IMR-90 (cell line): ENCODE data around the gene ZFHX3. TPM values are rescaled to one million over a fixed set of nuclear protein-coding genes. Genes with fewer than 3 reads are reported as not detected.

ENCODE experiments used
- ATAC-seq: fragments of 200-7000 bp; cut with Tn5 transposase; 2 replicates; pipeline ENCODE4 v1.9.1; 2020; ENCODE audit warnings: low read depth, mild to moderate bottlenecking, moderate library complexity
- BruUV-seq: library from RNA; stranded (reverse); fragments of 400-500 nt; replicated peaks from 2 replicates; lab custom pipeline; 2021; lab: Mats Ljungman, UMichigan
- CTCF ChIA-PET: fragments of 300-600 bp; formaldehyde crosslinking; extraction: SDS; loops from one replicate; lab custom pipeline; 2021; ENCODE audit warnings: antibody characterized with exemption; lab: Yijun Ruan, JAX
- POLR2A ChIA-PET: fragments of 300-600 bp; sonication (Branson Sonifier 250); formaldehyde crosslinking; loops from one replicate; lab custom pipeline; 2022; ENCODE audit warnings: antibody characterized with exemption; ENCODE audit not compliant: unreplicated experiment; lab: Charles Lee
- DNase-seq: peaks from one replicate; pipeline ENCODE4 v3.0.0; 2013
- H2AFZ ChIP-seq: replicated peaks from 2 replicates; pipeline ENCODE3; 2013; ENCODE audit warnings: low read length, mild to moderate bottlenecking; ENCODE audit not compliant: poor library complexity
- H2AK5ac ChIP-seq: 2 replicates; pipeline ENCODE4 v1.6.1; 2013; ENCODE audit warnings: low read depth, low read length, inconsistent platforms
- H2AK9ac ChIP-seq: replicated peaks from 2 replicates; pipeline ENCODE3; 2013; ENCODE audit warnings: mild to moderate bottlenecking, low read depth, low read length, moderate library complexity; ENCODE audit not compliant: poor library complexity
- H2BK120ac ChIP-seq: 2 replicates; pipeline ENCODE4 v1.6.1; 2013; ENCODE audit warnings: low read depth, low read length, inconsistent platforms
- H2BK15ac ChIP-seq: 3 replicates; pipeline ENCODE4 v1.6.1; 2013; ENCODE audit warnings: low read depth, low read length, inconsistent platforms
- H2BK20ac ChIP-seq: 2 replicates; pipeline ENCODE4 v1.6.1; 2013; ENCODE audit warnings: low read depth, mild to moderate bottlenecking, inconsistent platforms, low read length, moderate library complexity
- H2BK5ac ChIP-seq: 2 replicates; pipeline ENCODE4 v1.6.1; 2013; ENCODE audit warnings: mild to moderate bottlenecking, low read depth, low read length, inconsistent platforms; ENCODE audit not compliant: poor library complexity, severe bottlenecking
- H3K14ac ChIP-seq: replicated peaks from 2 replicates; pipeline ENCODE4 v1.6.1; 2013; ENCODE audit warnings: low read depth, low read length, inconsistent platforms
- H3K18ac ChIP-seq: 2 replicates; pipeline ENCODE4 v1.6.1; 2013; ENCODE audit warnings: low read depth, low read length, control low read depth
- H3K23ac ChIP-seq: 2 replicates; pipeline ENCODE4 v1.6.1; 2013; ENCODE audit warnings: low read depth, low read length, inconsistent platforms
- H3K27ac ChIP-seq: 2 replicates; pipeline ENCODE4 v1.5.1; 2013; ENCODE audit warnings: mild to moderate bottlenecking, control low read depth, low read length; ENCODE audit not compliant: insufficient read depth
- H3K27me3 ChIP-seq: 2 replicates; pipeline ENCODE4 v1.6.1; 2013; ENCODE audit warnings: low read length; ENCODE audit not compliant: control insufficient read depth, insufficient read depth
- H3K36me3 ChIP-seq: 2 replicates; pipeline ENCODE4 v1.6.1; 2013; ENCODE audit warnings: low read length, mixed read lengths; ENCODE audit not compliant: control insufficient read depth, insufficient read depth
- H3K4ac ChIP-seq: 2 replicates; pipeline ENCODE4 v1.6.1; 2013; ENCODE audit warnings: low read depth, low read length, inconsistent platforms
- H3K4me1 ChIP-seq: 2 replicates; pipeline ENCODE4 v1.6.1; 2013; ENCODE audit warnings: low read length, mixed read lengths; ENCODE audit not compliant: control insufficient read depth, insufficient read depth
- H3K4me2 ChIP-seq: 2 replicates; pipeline ENCODE4 v1.6.1; 2013; ENCODE audit warnings: low read depth, mild to moderate bottlenecking, control low read depth, low read length, moderate library complexity
- H3K4me3 ChIP-seq: 2 replicates; pipeline ENCODE4 v1.5.1; 2013; ENCODE audit warnings: low read depth, mild to moderate bottlenecking, control low read depth, low read length, moderate library complexity; ENCODE audit not compliant: insufficient read depth
- H3K56ac ChIP-seq: 2 replicates; pipeline ENCODE4 v1.6.1; 2013; ENCODE audit warnings: low read length, inconsistent platforms; ENCODE audit not compliant: insufficient read depth; ENCODE audit errors: extremely low read depth
- H3K79me1 ChIP-seq, 2 experiments: 2 replicates each; pipeline ENCODE4 v1.6.1; 2013; ENCODE audit warnings: low read length in 2 of 2, inconsistent platforms in 1 of 2, low read depth in 1 of 2
- H3K9ac ChIP-seq: 2 replicates; pipeline ENCODE4 v1.6.1; 2013; ENCODE audit warnings: low read depth, low read length, control low read depth
- H3K9me1 ChIP-seq: 2 replicates; pipeline ENCODE4 v1.6.1; 2013; ENCODE audit warnings: low read length, inconsistent platforms; ENCODE audit not compliant: insufficient read depth
- H3K9me3 ChIP-seq: 2 replicates; pipeline ENCODE4 v1.6.1; 2013; ENCODE audit warnings: low read length; ENCODE audit not compliant: control insufficient read depth, insufficient read depth
- H4K20me1 ChIP-seq: 2 replicates; pipeline ENCODE4 v1.6.1; 2013; ENCODE audit warnings: low read length, inconsistent platforms; ENCODE audit not compliant: insufficient read depth
- H4K5ac ChIP-seq: 2 replicates; pipeline ENCODE4 v1.6.1; 2013; ENCODE audit warnings: mild to moderate bottlenecking, low read depth, low read length, control low read depth
- H4K8ac ChIP-seq, 2 experiments: 2 replicates each; pipeline ENCODE4 v1.6.1; 2013; ENCODE audit warnings: low read depth in 2 of 2, low read length in 2 of 2, control low read depth in 1 of 2, inconsistent platforms in 1 of 2
- H4K91ac ChIP-seq: 2 replicates; pipeline ENCODE4 v1.6.1; 2013; ENCODE audit warnings: low read depth, low read length, inconsistent platforms; ENCODE audit not compliant: insufficient read depth
- BHLHE40 ChIP-seq: fragments of 150-350 bp; IDR thresholded peaks from 2 replicates; pipeline ENCODE4 v1.6.1; 2016; ENCODE audit warnings: mild to moderate bottlenecking, low read depth, low read length
- ELK1 ChIP-seq: fragments of 150-350 bp; IDR thresholded peaks from 2 replicates; pipeline ENCODE4 v1.6.1; 2016; ENCODE audit warnings: low read depth, mild to moderate bottlenecking, low read length, moderate library complexity, borderline replicate concordance
- FOS ChIP-seq: fragments of 150-350 bp; IDR thresholded peaks from 2 replicates; pipeline ENCODE4 v1.6.1; 2016; ENCODE audit warnings: low read depth, low read length
- MAFK ChIP-seq: IDR thresholded peaks from 2 replicates; pipeline ENCODE4 v1.6.1; 2012; ENCODE audit warnings: low read depth, low read length, improper control_type of control experiment
- MAZ ChIP-seq: IDR thresholded peaks from 2 replicates; pipeline ENCODE4 v1.6.1; 2012; ENCODE audit warnings: low read depth, mild to moderate bottlenecking, low read length, improper control_type of control experiment, moderate library complexity, borderline replicate concordance
- NFE2L2 ChIP-seq: fragments of 150-350 bp; IDR thresholded peaks from 2 replicates; pipeline ENCODE4 v1.6.1; 2016; ENCODE audit warnings: low read depth, mild to moderate bottlenecking, low read length
- RAD21 ChIP-seq: IDR thresholded peaks from 2 replicates; pipeline ENCODE4 v1.6.1; 2012; ENCODE audit warnings: low read length, improper control_type of control experiment
- SMC3 ChIP-seq: fragments of 150-350 bp; IDR thresholded peaks from 2 replicates; pipeline ENCODE4 v1.6.1; 2016; ENCODE audit warnings: low read depth, mild to moderate bottlenecking, antibody characterized with exemption, low read length, moderate library complexity
- USF2 ChIP-seq: fragments of 150-350 bp; IDR thresholded peaks from 2 replicates; pipeline ENCODE4 v1.6.1; 2017; ENCODE audit warnings: mild to moderate bottlenecking, antibody characterized with exemption, low read length, low read depth
- WGBS, 2 experiments: methylation state at CpG; one replicate each; pipeline versions ENCODE4 v1.1.5 to v1.1.7; 2013; ENCODE audit warnings: missing lambda C conversion rate in 2 of 2; ENCODE audit not compliant: insufficient read length in 1 of 2; ENCODE audit errors: extremely low coverage in 2 of 2; 5-methylcytosine and 5-hydroxymethylcytosine counted together
- dilution Hi-C: fragments of 300-500 bp; cut with HindIII; formaldehyde crosslinking; loops from one replicate; pipeline ENCODE4 v1.14.3; 2018; ENCODE audit warnings: low sequenced_read_pairs; ENCODE audit not compliant: unreplicated experiment
- in situ Hi-C: fragments of 300-500 bp; cut with MboI; formaldehyde crosslinking; loops from 3 replicates; pipeline ENCODE4 v1.14.3; 2019; ENCODE audit warnings: low sequenced_read_pairs, inconsistent platforms, mixed read lengths
- intact Hi-C: fragments of 100-400 bp; cut with micrococcal nuclease; formaldehyde crosslinking; loops from 2 replicates; pipeline ENCODE4 v1.10.0; 2022
- polyA plus RNA-seq, 3 experiments: library from polyadenylated mRNA; depleted of rRNA; stranded (reverse); fragments of >200 nt; gene quantifications; 2 replicates each; pipeline ENCODE4 v1.2.3, GENCODE V29; 2012; ENCODE audit warnings: low replicate concordance in 1 of 3
- total RNA-seq: library from RNA; depleted of rRNA; stranded (reverse); fragments of >200 nt; gene quantifications from 2 replicates; pipeline ENCODE4 v1.2.3, GENCODE V29; 2012

The ZFHX3 gene
- total and polyA plus RNA-seq, 2 of the 4 experiments (the other 2 are of a cell fraction), result 1.4 to 1.7 TPM

- Histone ChIP-seq H3K4me2 (peak overlapping the region; percentile 22), H3K36me3 (no peaks in the 10 kb centered on the region), H2BK120ac (peak overlapping the region; percentile 88), H4K5ac (no peak overlapping the region; the same call in 1 of the 2 replicates), H2BK5ac (peak overlapping the region; percentile 70), H3K4me1 (peaks cover 26% of the 10 kb centered on the region), H4K8ac (peak overlapping the region; percentile 3 to 73; a peak in 2 of 4 replicates), H3K9me3 (no peaks in the 10 kb centered on the region), H3K27ac (peak overlapping the region; percentile 61), H3K27me3 (no peaks in the 10 kb centered on the region), H4K91ac (peak overlapping the region; percentile 82), H3K9me1 (peaks cover 13% of the 10 kb centered on the region), H3K18ac (peak overlapping the region; percentile 50), H3K14ac (peak overlapping the region; percentile 70), H2AFZ (peak overlapping the region; percentile 58), H3K4ac (peak overlapping the region; percentile 86), H3K9ac (no peak overlapping the region), H2BK20ac (peak overlapping the region; percentile 78), H2BK15ac (peak overlapping the region; percentile 66; the same call in 2 of the 3 replicates), H3K79me1 (peaks cover 20 to 52% of the 10 kb centered on the region in 2 experiments; a peak in 3 of 4 replicates), H2AK5ac (peak overlapping the region; percentile 96), H2AK9ac (peak overlapping the region; percentile 84), H4K20me1 (peaks cover 13% of the 10 kb centered on the region), H3K23ac (peak overlapping the region; percentile 49), H3K4me3 (no peak overlapping the region), H3K56ac (0 out of 2 replicates have a peak overlapping the region, but pooled peaks have one; percentile 42)
- intact Hi-C loops (loop anchor here (2.0 to 5.0 kb wide), 3 partner anchors 27 to 300 kb away; no protein-coding TSS in a partner anchor), in situ Hi-C loops (no loop called here), dilution Hi-C loops (no loop called here)
- CTCF ChIA-PET, result interaction anchor here (0.5 kb wide), 1 partner anchor 185 kb away, joined by 3 read pairs; no protein-coding TSS in a partner anchor
- peak; percentile 84 for ATAC-seq
- POLR2A ChIA-PET, result no interaction called here
- no TSS peak for BruUV-seq
- TF ChIP-seq SMC3 (no peak), MAFK (peak; percentile 77), NFE2L2 (peak; percentile 84), USF2 (no peak), MAZ (no peak), FOS (peak; percentile 75), RAD21 (no peak; the same call in 1 of the 2 replicates), ELK1 (no peak), BHLHE40 (peak; percentile 93)
- WGBS, 2 experiments, result no CpG with 5 or more reads among the region's 12 CpGs
- DNase-seq, result peak; percentile 88
Observed at GRCh38 chr16:72877374-72878028, 170.4 kb downstream of the ZFHX3 start.
